Measurements from ENCODE around the gene CRHBP.
"Not testable (repeated sequence)": the region's sequence is repeated elsewhere in the genome, so short reads cannot be mapped to it uniquely, and the experiment has no call there.

CRHBP gene

GRCh38 chr5:76944638-76945037, 8.2 kb upstream of the CRHBP start:
- no peak for TF ChIP-seq CTCF (IDR thresholded peaks at IDR 0.05; ENCODE audit: low read depth, low read length)
- DNase-seq (ENCODE audit: low read depth, low spot score) = no peak
- no peak overlapping the region for H3K4me3 ChIP-seq (ENCODE audit: low read depth, low read length)
- in situ Hi-C loops (cut with HindIII; ENCODE audit: low sequenced_read_pairs) = no loop called here

GRCh38 chr5:76945238-76945637, 7.6 kb upstream of the CRHBP start:
- DNase-seq (ENCODE audit: low read depth, low spot score); H3K4me3 ChIP-seq (ENCODE audit: low read depth, low read length); in situ Hi-C loops (cut with HindIII; ENCODE audit: low sequenced_read_pairs): not testable (repeated sequence)

DNA sequence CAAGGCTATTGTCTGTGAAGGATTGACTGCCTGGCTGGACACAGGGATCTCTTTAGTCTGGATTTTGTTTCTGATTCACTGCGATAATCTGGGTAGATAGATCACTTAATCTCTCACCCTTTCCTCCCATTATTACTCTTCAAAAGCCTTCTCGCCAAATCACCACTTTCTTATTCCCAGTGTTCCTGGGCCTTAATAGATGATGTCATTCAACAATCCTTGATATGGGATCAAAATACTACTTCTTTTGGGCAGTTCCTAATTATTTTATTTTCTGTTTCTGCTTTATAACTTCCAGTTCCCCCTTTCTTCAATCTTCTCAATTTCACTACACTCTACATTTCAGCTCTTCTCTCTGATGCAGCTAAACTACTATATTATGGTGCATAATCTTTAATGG, 6.8 kb upstream of the CRHBP start:
- no peak for TF ChIP-seq CTCF (IDR thresholded peaks at IDR 0.05; ENCODE audit: low read depth, low read length)

GRCh38 chr5:76947082-76947503, 5.8 kb upstream of the CRHBP start:
- DNase-seq (ENCODE audit: low read depth, low spot score) = no peak
- in situ Hi-C loops (cut with HindIII; ENCODE audit: low sequenced_read_pairs) = no loop called here
- no peak overlapping the region for H3K4me3 ChIP-seq (ENCODE audit: low read depth, low read length)
- TF ChIP-seq CTCF (IDR thresholded peaks at IDR 0.05; ENCODE audit: low read depth, low read length) = no peak

More for the DNA sequence above, 6.8 kb upstream of the CRHBP start:
- in situ Hi-C loops (cut with HindIII; ENCODE audit: low sequenced_read_pairs) = no loop called here
- no peak overlapping the region for H3K4me3 ChIP-seq (ENCODE audit: low read depth, low read length)
- no peak for DNase-seq (ENCODE audit: low read depth, low spot score)

DNA sequence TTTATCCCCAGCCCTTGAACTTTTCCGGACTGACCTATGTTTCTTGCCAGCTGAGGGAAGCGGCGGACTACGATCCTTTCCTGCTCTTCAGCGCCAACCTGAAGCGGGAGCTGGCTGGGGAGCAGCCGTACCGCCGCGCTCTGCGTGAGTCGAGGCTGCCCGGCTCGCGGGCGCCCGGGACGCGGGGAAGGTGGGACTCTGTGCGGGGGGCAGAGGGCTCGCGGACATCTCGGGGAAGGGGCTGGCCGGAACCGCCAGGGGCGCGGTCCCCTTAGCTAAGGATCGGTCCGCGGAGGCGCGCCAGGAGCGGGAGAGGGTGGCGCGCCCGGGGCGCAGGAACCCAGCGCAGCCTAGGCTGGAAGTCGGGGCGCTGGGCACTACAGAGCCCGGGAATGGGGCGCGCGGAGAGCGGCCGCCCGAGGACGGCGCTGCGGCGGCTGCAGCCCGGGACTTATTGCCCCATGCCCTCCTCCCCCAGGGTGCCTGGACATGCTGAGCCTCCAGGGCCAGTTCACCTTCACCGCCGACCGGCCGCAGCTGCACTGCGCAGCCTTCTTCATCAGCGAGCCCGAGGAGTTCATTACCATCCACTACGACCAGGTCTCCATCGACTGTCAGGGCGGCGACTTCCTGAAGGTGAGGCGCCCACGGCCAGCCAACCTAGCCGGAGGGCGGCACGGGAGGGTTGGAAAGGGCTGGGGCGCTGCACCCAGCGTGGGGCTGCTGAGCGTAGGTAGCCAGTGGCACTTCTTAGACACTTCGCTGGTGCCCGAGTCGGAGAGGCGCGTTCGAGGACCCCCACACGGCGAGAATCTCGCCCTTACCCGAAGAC, 922 bp downstream of the CRHBP start:
- TF ChIP-seq CTCF (IDR thresholded peaks at IDR 0.05; ENCODE audit: low read depth, low read length) = no peak
- peak overlapping the region; percentile 51 for H3K4me3 ChIP-seq (ENCODE audit: low read depth, low read length)
- in situ Hi-C loops (cut with HindIII; ENCODE audit: low sequenced_read_pairs) = no loop called here
- DNase-seq (ENCODE audit: low read depth, low spot score) = peak; percentile 58

DNA sequence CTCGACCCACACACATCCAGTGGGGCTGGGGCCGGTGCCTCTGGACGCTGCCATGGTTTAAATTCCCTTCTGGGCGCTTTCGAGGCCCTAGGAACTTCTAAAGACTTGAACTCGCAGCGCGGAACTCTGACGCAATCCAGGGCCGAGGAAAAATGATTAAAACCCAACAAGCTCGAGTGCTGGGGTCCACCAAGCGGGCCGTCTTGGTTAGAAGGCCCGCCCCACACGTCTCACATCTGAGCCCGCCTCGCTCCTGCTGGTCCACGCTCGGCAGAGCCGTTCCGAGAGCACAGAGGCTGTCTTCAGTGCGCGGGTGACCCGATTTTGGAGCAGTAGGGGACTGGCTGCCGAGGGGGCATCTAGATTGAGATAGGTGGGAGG, 1.5 kb downstream of the CRHBP start:
- in situ Hi-C loops (cut with HindIII; ENCODE audit: low sequenced_read_pairs) = no loop called here
- no peak for TF ChIP-seq CTCF (IDR thresholded peaks at IDR 0.05; ENCODE audit: low read depth, low read length)
- H3K4me3 ChIP-seq (ENCODE audit: low read depth, low read length) = peak overlapping the region; percentile 51
- no peak for DNase-seq (ENCODE audit: low read depth, low spot score)

- no peak overlapping the region for H3K4me3 ChIP-seq (ENCODE audit: low read depth, low read length)
- DNase-seq (ENCODE audit: low read depth, low spot score) = no peak
- no peak for TF ChIP-seq CTCF (IDR thresholded peaks at IDR 0.05; ENCODE audit: low read depth, low read length)
- in situ Hi-C loops (cut with HindIII; ENCODE audit: low sequenced_read_pairs) = no loop called here
Measured at GRCh38 chr5:76956033-76956432, 3.2 kb downstream of the CRHBP start.

All from astrocyte of the spinal cord (primary cell).